CD14-positive monocyte (primary cell): ENCODE results near the gene VPS33B. TPM values are rescaled to one million over a fixed set of nuclear protein-coding genes. Genes with fewer than 3 reads are reported as not detected.
A peak's percentile ranks its signal among the peaks of the same experiment; 100 is the strongest.

ENCODE experiments used
- DNase-seq, 3 donors: peaks; one replicate each; pipeline ENCODE4 v3.0.0-alpha.2; 2011 to 2022
- H2AFZ ChIP-seq: 2 replicates; pipeline ENCODE4 v1.6.0; 2012; ENCODE audit warnings: mild to moderate bottlenecking, low read depth, low read length, inconsistent platforms; ENCODE audit not compliant: insufficient read depth, poor library complexity, severe bottlenecking
- H3K27ac ChIP-seq, 2 donors: 1 replicate in 1 of 2; 2 replicates in 1 of 2; pipeline ENCODE4 v1.5.1; 2012 to 2013; ENCODE audit warnings: low read length in 2 of 2, control low read depth in 1 of 2, inconsistent platforms in 1 of 2, low read depth in 1 of 2, mild to moderate bottlenecking in 1 of 2
- H3K27me3 ChIP-seq, 2 donors: one replicate each; pipeline versions ENCODE4 v1.6.0 to v1.6.1; 2011 to 2013; ENCODE audit warnings: low read length in 2 of 2; ENCODE audit not compliant: control insufficient read depth in 2 of 2, insufficient read depth in 2 of 2
- H3K36me3 ChIP-seq, 2 donors: replicated peaks in 1 of 2; 1 replicate in 1 of 2; 2 replicates in 1 of 2; pipeline versions ENCODE4 v1.5.1 to v1.6.1; 2012 to 2013; ENCODE audit warnings: low read length in 2 of 2, control low read depth in 1 of 2, inconsistent platforms in 1 of 2, mild to moderate bottlenecking in 1 of 2; ENCODE audit not compliant: insufficient read depth in 2 of 2, control insufficient read depth in 1 of 2
- H3K4me1 ChIP-seq, 2 donors: 1 replicate in 1 of 2; 2 replicates in 1 of 2; pipeline versions ENCODE4 v1.5.1 to v1.6.1; 2012 to 2013; ENCODE audit warnings: low read length in 2 of 2, control low read depth in 1 of 2, inconsistent platforms in 1 of 2, mild to moderate bottlenecking in 1 of 2, moderate library complexity in 1 of 2; ENCODE audit not compliant: insufficient read depth in 2 of 2, control insufficient read depth in 1 of 2
- H3K4me2 ChIP-seq: replicated peaks from 2 replicates; pipeline ENCODE3; 2012; ENCODE audit warnings: low read length, moderate library complexity, mild to moderate bottlenecking; ENCODE audit not compliant: poor library complexity, severe bottlenecking; ENCODE audit errors: extremely low read depth
- H3K4me3 ChIP-seq, 3 experiments: fragments of 200-600 bp in 1 of 3; sonication (generic) in 1 of 3; replicated peaks in 1 of 3; 1 replicate in 2 of 3; 2 replicates in 1 of 3; pipeline ENCODE4 v1.5.1; 2011 to 2013; ENCODE audit warnings: low read length in 3 of 3, mild to moderate bottlenecking in 3 of 3, control low read depth in 2 of 3, low read depth in 2 of 3, inconsistent platforms in 1 of 3, moderate library complexity in 1 of 3
- H3K79me2 ChIP-seq: 2 replicates; pipeline ENCODE4 v1.6.0; 2012; ENCODE audit warnings: mild to moderate bottlenecking, control low read depth, inconsistent platforms, low read length, moderate library complexity; ENCODE audit not compliant: insufficient read depth
- H3K9ac ChIP-seq: 2 replicates; pipeline ENCODE4 v1.6.0; 2017; ENCODE audit warnings: low read length, mild to moderate bottlenecking; ENCODE audit not compliant: insufficient read depth, poor library complexity, severe bottlenecking
- H3K9me3 ChIP-seq, 2 donors: replicated peaks in 1 of 2; 1 replicate in 1 of 2; 2 replicates in 1 of 2; pipeline versions ENCODE4 v1.5.1 to v1.6.1; 2012 to 2013; ENCODE audit warnings: low read length in 2 of 2, control low read depth in 1 of 2; ENCODE audit not compliant: control insufficient read depth in 1 of 2, insufficient read depth in 1 of 2
- H4K20me1 ChIP-seq: 2 replicates; pipeline ENCODE4 v1.6.0; 2012; ENCODE audit warnings: mild to moderate bottlenecking, low read length, control low read depth, moderate library complexity; ENCODE audit not compliant: insufficient read depth
- H3K27ac Mint-ChIP-seq, 7 donors: one replicate each; pipeline ENCODE4 v1.8.0; 2020; ENCODE audit warnings: mild to moderate bottlenecking in 7 of 7, mixed read lengths in 7 of 7, moderate library complexity in 6 of 7, inconsistent platforms in 2 of 7
- H3K27me3 Mint-ChIP-seq, 3 donors: one replicate each; pipeline ENCODE4 v1.8.0; 2021 to 2022; ENCODE audit warnings: low read depth in 3 of 3, mild to moderate bottlenecking in 3 of 3, mixed read lengths in 3 of 3, moderate library complexity in 3 of 3, inconsistent platforms in 1 of 3
- H3K36me3 Mint-ChIP-seq, 2 donors: one replicate each; pipeline ENCODE4 v1.8.0; 2020; ENCODE audit warnings: mixed read lengths in 2 of 2, inconsistent platforms in 1 of 2, mild to moderate bottlenecking in 1 of 2
- H3K4me1 Mint-ChIP-seq: one replicate; pipeline ENCODE4 v1.8.0; 2020; ENCODE audit warnings: mild to moderate bottlenecking, mixed read lengths
- H3K4me3 Mint-ChIP-seq, 2 donors: one replicate each; pipeline ENCODE4 v1.8.0; 2020; ENCODE audit warnings: mild to moderate bottlenecking in 2 of 2, mixed read lengths in 2 of 2, moderate library complexity in 1 of 2
- H3K9me3 Mint-ChIP-seq, 7 donors: one replicate each; pipeline ENCODE4 v1.8.0; 2020 to 2022; ENCODE audit warnings: mixed read lengths in 7 of 7, mild to moderate bottlenecking in 6 of 7, moderate library complexity in 6 of 7, inconsistent platforms in 2 of 7
- CTCF ChIP-seq: fragments of 200-600 bp; IDR thresholded peaks from one replicate; pipeline ENCODE4 v1.8.0; 2022; ENCODE audit warnings: antibody characterized with exemption, mild to moderate bottlenecking
- WGBS: methylation state at CpG from one replicate; pipeline ENCODE4 v1.1.5; 2013; ENCODE audit warnings: missing lambda C conversion rate; ENCODE audit not compliant: insufficient coverage; 5-methylcytosine and 5-hydroxymethylcytosine counted together
- intact Hi-C, 2 donors: fragments of 100-400 bp; cut with micrococcal nuclease; formaldehyde crosslinking; loops; one replicate each; pipeline versions ENCODE4 v1.15.0 to v1.15.1; 2023
- polyA plus RNA-seq, 3 donors: library from polyadenylated mRNA; depleted of rRNA in 1 of 3; unstranded in 2 of 3; stranded (reverse) in 1 of 3; fragments of 300-500 nt in 2 of 3; fragments of >200 nt in 1 of 3; fragmentation: Illumina TruSeq in 2 of 3; gene quantifications; 1 replicate in 2 of 3; 2 replicates in 1 of 3; pipeline ENCODE4 v1.2.3, GENCODE V29; 2012 to 2021

The VPS33B gene
- polyA plus RNA-seq, 3 donors, result 4.0 to 16.9 (median 4.8) TPM

- H4K20me1 ChIP-seq, result peaks cover 11% of the 10 kb centered on the region
- H3K79me2 ChIP-seq, result peaks cover 26% of the 10 kb centered on the region
- H3K9me3 ChIP-seq, result no peaks in the 10 kb centered on the region
- Mint-ChIP-seq H3K27me3 (no peaks in the 10 kb centered on the region), H3K9me3 (no peaks in the 10 kb centered on the region), H3K4me3 (peak overlapping the region; percentile 81 to 84), H3K4me1 (peaks cover 19% of the 10 kb centered on the region), H3K36me3 (peaks cover 38 to 54% of the 10 kb centered on the region in 2 donors), H3K27ac (peak overlapping the region in 1 of 7 donors; percentile 55)
- intact Hi-C loops, result loop anchor here (2.0 to 10.0 kb wide), 3 partner anchors 68 to 318 kb away; partner anchors contain the start of gene VPS33B (in 1 of the 2)
- peak overlapping the region; percentile 30 for H3K9ac ChIP-seq
- H3K4me2 ChIP-seq, result peak overlapping the region; percentile 80
- peak overlapping the region; percentile 43 to 75 (median 52) for H3K4me3 ChIP-seq
- WGBS, result 18% methylated on average over 45 of the region's 56 CpGs
- H2AFZ ChIP-seq, result peak overlapping the region; percentile 81
- no peaks in the 10 kb centered on the region for H3K27me3 ChIP-seq
- peak; percentile 44 to 66 (median 54) for DNase-seq
- TF ChIP-seq CTCF, result peak; percentile 98
- no peak overlapping the region for H3K27ac ChIP-seq
- peaks cover 17 to 30% of the 10 kb centered on the region in 2 donors for H3K4me1 ChIP-seq
- H3K36me3 ChIP-seq, result peaks cover 38 to 44% of the 10 kb centered on the region in 2 donors
Measured at GRCh38 chr15:90956274-90957030, 65.9 kb downstream of the VPS33B start.

GRCh38 chr15:90955624-90956273 lies 66.6 kb downstream of the VPS33B start:
- peaks cover 36 to 44% of the 10 kb centered on the region in 2 donors for H3K36me3 ChIP-seq
- intact Hi-C loops, result loop anchor here (2.0 to 10.0 kb wide), 4 partner anchors 39 to 319 kb away; partner anchors contain the start of genes PRC1 (in 1 of the 2) and VPS33B (in 1 of the 2)

More at GRCh38 chr15:90955624-90956273, 66.6 kb downstream of the VPS33B start:
- peaks cover 17 to 30% of the 10 kb centered on the region in 2 donors for H3K4me1 ChIP-seq
- no peaks in the 10 kb centered on the region for H3K9me3 ChIP-seq
- H3K27me3 ChIP-seq, result no peaks in the 10 kb centered on the region
- Mint-ChIP-seq H3K27ac (peak overlapping the region in 3 of 7 donors; percentile 73 to 96 (median 93)), H3K36me3 (peaks cover 34 to 53% of the 10 kb centered on the region in 2 donors), H3K27me3 (no peaks in the 10 kb centered on the region), H3K9me3 (peaks cover 0 to 2% (median 0%) of the 10 kb centered on the region in 7 donors), H3K4me1 (peaks cover 19% of the 10 kb centered on the region), H3K4me3 (peak overlapping the region in 1 of 2 donors; percentile 81)
- TF ChIP-seq CTCF, result no peak
- no peak for DNase-seq
- peak overlapping the region; percentile 86 for H3K9ac ChIP-seq
- H3K4me3 ChIP-seq, result peak overlapping the region in 1 of 3 experiments; percentile 79
- H3K27ac ChIP-seq, result no peak overlapping the region
- peak overlapping the region; percentile 80 for H3K4me2 ChIP-seq
- H3K79me2 ChIP-seq, result peaks cover 26% of the 10 kb centered on the region
- H2AFZ ChIP-seq, result no peak overlapping the region
- peaks cover 11% of the 10 kb centered on the region for H4K20me1 ChIP-seq
- 82% methylated on average over 13 of the region's 20 CpGs for WGBS
